Upper lobe of left lung (tissue), 6 donors: Measurements from ENCODE around the gene POLN. TPM values are rescaled to one million over a fixed set of nuclear protein-coding genes. Genes with fewer than 3 reads are reported as not detected.

Experiments
- ATAC-seq, 2 donors: fragments of 200-7000 bp; cut with Tn5 transposase; one replicate each; pipeline ENCODE4 v1.9.1; 2022; ENCODE audit warnings: mild to moderate bottlenecking in 2 of 2, moderate library complexity in 2 of 2; ENCODE audit not compliant: low FRiP score in 2 of 2
- DNase-seq, 2 donors: peaks; one replicate each; pipeline ENCODE4 v3.0.0-alpha.2; 2019 to 2020
- H3K27ac ChIP-seq, 4 donors: fragments of 200-600 bp; sonication (generic); one replicate each; pipeline ENCODE4 v1.5.1; 2016 to 2019
- H3K27me3 ChIP-seq, 4 donors: fragments of 200-600 bp; sonication (generic); one replicate each; pipeline ENCODE4 v1.5.1; 2017 to 2019
- H3K36me3 ChIP-seq, 4 donors: fragments of 200-600 bp; sonication (generic); one replicate each; pipeline ENCODE4 v1.5.1; 2016 to 2019
- H3K4me1 ChIP-seq, 4 donors: fragments of 200-600 bp; sonication (generic); one replicate each; pipeline ENCODE4 v1.5.1; 2018 to 2019
- H3K4me3 ChIP-seq, 4 donors: fragments of 200-600 bp; sonication (generic); one replicate each; pipeline ENCODE4 v1.5.1; 2017 to 2019; ENCODE audit warnings: mild to moderate bottlenecking in 2 of 4, moderate library complexity in 1 of 4
- H3K9me3 ChIP-seq, 4 donors: fragments of 200-600 bp; sonication (generic); one replicate each; pipeline ENCODE4 v1.5.1; 2018 to 2019
- EP300 ChIP-seq, 4 donors: sonication (generic); formaldehyde crosslinking; IDR thresholded peaks; one replicate each; pipeline ENCODE4 v1.5.1; 2017; ENCODE audit warnings: antibody characterized with exemption in 4 of 4, control low read depth in 2 of 4
- POLR2A ChIP-seq, 4 donors: fragments of 450-650 bp; IDR thresholded peaks; one replicate each; pipeline ENCODE4 v1.5.1; 2016 to 2017; ENCODE audit warnings: antibody characterized with exemption in 4 of 4, mild to moderate bottlenecking in 2 of 4
- POLR2AphosphoS5 ChIP-seq, 2 donors: sonication (generic); formaldehyde crosslinking; IDR thresholded peaks; one replicate each; pipeline ENCODE4 v1.5.1; 2017; ENCODE audit warnings: antibody characterized with exemption in 2 of 2
- WGBS, 2 donors: methylation state at CpG; one replicate each; pipeline ENCODE4 v1.1.5; 2017 to 2018; 5-methylcytosine and 5-hydroxymethylcytosine counted together
- total RNA-seq, 6 donors: library from RNA; depleted of rRNA in 4 of 6; stranded (reverse); fragments of >200 nt in 4 of 6; gene quantifications; one replicate each; pipeline versions ENCODE4 v1.1.0 to v1.2.1, GENCODE V29; 2016 to 2021
- TF ChIP-seq, protein P1 (sequence below), 6 experiments: fragments of 450-650 bp in 4 of 6; fragments of 200-600 bp in 2 of 6; sonication (generic) in 2 of 6; IDR thresholded peaks; one replicate each; pipeline ENCODE4 v1.5.1; 2016 to 2019; ENCODE audit warnings: antibody characterized with exemption in 6 of 6
- donor health status: DM: no; HTN: no; CAD: no; lungs with moderate emphysema.
- donor health status: DM: no; HTN: yes; CAD: no; lungs with severe emphysema.

Gene POLN
- total RNA-seq, 6 donors from 2014 or later = 0.89 to 5.5 (median 2.6) TPM

DNA sequence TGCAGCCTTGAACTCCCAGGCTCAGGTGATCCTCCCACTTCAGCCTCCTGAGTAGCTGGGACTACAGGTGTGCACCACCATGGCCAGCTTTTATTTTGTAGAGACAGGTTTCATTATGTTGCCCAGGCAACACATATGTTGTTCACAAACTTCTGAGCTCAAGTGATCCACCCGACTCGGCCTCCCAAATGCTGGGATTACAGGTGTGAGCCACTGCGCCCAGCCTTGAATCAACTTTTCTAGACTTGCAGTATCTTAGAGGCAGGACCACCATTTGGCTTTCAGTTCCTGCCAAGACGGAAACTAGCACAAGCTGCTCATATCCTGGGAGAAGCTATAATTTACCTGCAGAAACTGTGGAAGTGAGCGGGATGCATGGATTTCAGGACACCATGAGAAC is 162.9 kb downstream of the POLN start:
- H3K4me1 ChIP-seq = no peaks in the 10 kb centered on the region
- no peak overlapping the region for H3K27ac ChIP-seq
- DNase-seq (no peak), ATAC-seq (no peak)
- no peaks in the 10 kb centered on the region for H3K9me3 ChIP-seq
- no peak overlapping the region for H3K4me3 ChIP-seq
- no peaks in the 10 kb centered on the region for H3K27me3 ChIP-seq
- 96 to 98% methylated on average over 5 of the region's 5 CpGs for WGBS, 2 donors
- no peak for TF ChIP-seq POLR2AphosphoS5 (IDR thresholded peaks at IDR 0.05)
- TF ChIP-seq, protein P1, sequence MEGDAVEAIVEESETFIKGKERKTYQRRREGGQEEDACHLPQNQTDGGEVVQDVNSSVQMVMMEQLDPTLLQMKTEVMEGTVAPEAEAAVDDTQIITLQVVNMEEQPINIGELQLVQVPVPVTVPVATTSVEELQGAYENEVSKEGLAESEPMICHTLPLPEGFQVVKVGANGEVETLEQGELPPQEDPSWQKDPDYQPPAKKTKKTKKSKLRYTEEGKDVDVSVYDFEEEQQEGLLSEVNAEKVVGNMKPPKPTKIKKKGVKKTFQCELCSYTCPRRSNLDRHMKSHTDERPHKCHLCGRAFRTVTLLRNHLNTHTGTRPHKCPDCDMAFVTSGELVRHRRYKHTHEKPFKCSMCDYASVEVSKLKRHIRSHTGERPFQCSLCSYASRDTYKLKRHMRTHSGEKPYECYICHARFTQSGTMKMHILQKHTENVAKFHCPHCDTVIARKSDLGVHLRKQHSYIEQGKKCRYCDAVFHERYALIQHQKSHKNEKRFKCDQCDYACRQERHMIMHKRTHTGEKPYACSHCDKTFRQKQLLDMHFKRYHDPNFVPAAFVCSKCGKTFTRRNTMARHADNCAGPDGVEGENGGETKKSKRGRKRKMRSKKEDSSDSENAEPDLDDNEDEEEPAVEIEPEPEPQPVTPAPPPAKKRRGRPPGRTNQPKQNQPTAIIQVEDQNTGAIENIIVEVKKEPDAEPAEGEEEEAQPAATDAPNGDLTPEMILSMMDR (IDR thresholded peaks at IDR 0.05) = no peak
- H3K36me3 ChIP-seq = no peaks in the 10 kb centered on the region

DNA sequence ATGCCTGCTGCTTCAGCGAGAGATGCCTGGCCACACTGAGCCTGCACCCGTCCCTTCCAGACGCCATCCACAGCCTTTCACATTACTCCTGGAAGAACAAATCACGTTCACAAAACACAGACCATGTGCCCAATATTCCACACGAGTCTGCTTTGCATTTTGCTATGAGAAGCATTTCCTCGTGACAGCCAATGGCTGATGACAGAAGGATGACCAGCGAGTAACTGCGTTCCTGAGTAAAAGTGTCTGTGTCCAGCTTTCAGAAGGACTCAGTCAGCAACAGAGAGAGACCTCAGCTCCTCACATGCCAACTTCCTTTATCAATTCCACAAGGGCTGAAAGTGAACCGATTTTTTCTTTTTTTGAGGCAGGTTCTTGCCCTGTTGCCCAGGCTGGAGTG is 163.3 kb downstream of the POLN start:
- no peak for ATAC-seq
- no peak for DNase-seq
- 67 to 73% methylated on average over 9 of the region's 9 CpGs for WGBS, 2 donors

DNA sequence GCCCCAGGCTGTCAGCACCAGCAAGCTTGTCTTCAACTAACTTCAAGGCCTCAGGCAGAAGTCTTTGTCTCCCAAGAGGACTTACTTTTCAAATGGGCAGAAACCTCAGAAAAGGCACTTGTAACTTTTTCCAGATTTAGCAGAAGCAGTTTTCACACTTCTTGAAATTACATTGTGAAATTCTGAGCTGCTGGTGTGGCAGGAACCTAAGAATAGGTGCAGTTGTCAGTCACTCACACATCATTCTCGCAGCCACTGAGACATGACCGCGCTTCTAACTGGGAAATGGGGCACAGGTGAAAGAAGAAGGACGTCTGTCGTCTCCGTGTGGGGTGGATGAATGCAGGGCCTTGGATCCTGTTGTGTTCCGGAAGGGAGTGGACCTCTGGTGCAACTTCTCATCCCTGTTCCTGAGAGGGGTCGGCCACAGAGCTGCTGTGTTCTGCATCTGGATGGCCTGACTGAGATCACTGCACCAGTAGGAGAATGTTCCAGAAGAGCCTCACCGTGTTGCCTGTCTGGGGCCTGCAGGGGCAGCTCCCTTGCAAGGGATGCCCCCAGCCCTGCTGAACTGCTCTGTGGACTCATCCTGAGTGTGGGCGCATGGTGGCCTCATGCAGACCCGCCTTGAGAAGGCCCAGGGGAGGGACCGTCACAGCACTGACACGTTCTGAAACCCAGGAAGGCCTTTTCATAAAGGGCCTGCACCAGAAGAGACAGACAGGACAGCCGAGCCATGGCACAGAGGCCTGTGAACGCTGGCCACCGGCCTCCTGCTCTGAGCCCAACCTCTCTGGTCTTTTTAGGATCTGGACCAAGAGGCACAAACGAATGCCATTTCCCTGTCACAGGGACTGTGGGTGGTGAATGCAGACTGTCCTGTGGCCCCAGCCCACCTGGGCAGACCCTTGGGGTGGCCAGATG is 164.1 kb downstream of the POLN start:
- ATAC-seq = no peak
- Histone ChIP-seq H3K4me3 (no peak overlapping the region), H3K27ac (no peak overlapping the region), H3K36me3 (no peaks in the 10 kb centered on the region), H3K9me3 (no peaks in the 10 kb centered on the region), H3K27me3 (no peaks in the 10 kb centered on the region), H3K4me1 (no peaks in the 10 kb centered on the region)
- 86 to 88% methylated on average over 14 to 17 of the region's 17 CpGs for WGBS, 2 donors
- TF ChIP-seq POLR2A (IDR thresholded peaks at IDR 0.05) (no peak), POLR2AphosphoS5 (IDR thresholded peaks at IDR 0.05) (no peak), EP300 (IDR thresholded peaks at IDR 0.05) (no peak)
- TF ChIP-seq, protein P1 (IDR thresholded peaks at IDR 0.05) = no peak
- DNase-seq = no peak

More for the DNA sequence above, 163.3 kb downstream of the POLN start:
- Histone ChIP-seq H3K27me3 (no peaks in the 10 kb centered on the region), H3K9me3 (no peaks in the 10 kb centered on the region), H3K4me1 (no peaks in the 10 kb centered on the region), H3K4me3 (no peak overlapping the region), H3K27ac (no peak overlapping the region), H3K36me3 (no peaks in the 10 kb centered on the region)
- TF ChIP-seq POLR2AphosphoS5 (IDR thresholded peaks at IDR 0.05) (no peak), POLR2A (IDR thresholded peaks at IDR 0.05) (no peak), EP300 (IDR thresholded peaks at IDR 0.05) (no peak)
- TF ChIP-seq, protein P1 (IDR thresholded peaks at IDR 0.05) = no peak

DNA sequence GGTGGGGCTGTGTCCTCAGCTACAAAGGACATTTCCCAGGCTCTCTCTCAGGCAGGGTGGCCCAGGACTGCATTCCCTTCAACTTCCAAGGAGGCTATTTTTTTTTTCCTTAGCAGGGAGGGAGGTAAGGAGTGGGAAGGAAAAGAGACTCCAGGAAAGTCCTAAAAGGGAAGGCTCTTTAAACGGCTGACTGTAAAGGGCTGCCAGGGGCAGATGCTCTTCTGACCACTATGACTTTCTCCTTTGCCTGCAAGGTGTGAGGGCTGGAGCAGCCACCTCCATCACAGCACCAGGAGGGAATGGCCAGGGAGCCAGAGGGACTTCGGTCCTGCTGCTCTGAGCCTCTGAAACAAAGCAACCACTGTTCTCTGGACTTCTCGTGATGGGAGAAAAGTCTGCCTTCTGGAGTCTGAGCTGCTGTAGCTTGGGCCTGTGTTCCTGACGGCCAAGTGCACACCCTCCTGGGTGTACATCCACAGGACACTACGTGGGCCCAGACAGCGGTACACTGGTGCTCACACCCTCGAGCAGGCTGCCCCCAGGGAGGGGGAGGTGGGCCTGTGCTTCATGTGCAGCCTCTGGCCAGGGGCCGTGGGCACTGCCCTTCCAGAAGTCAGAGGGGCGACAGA is 164.9 kb downstream of the POLN start:
- TF ChIP-seq EP300 (IDR thresholded peaks at IDR 0.05) (no peak), POLR2A (IDR thresholded peaks at IDR 0.05) (no peak), POLR2AphosphoS5 (IDR thresholded peaks at IDR 0.05) (no peak)
- TF ChIP-seq, protein P1 (IDR thresholded peaks at IDR 0.05) = no peak
- Histone ChIP-seq H3K27ac (no peak overlapping the region), H3K36me3 (no peaks in the 10 kb centered on the region), H3K27me3 (no peaks in the 10 kb centered on the region), H3K4me1 (no peaks in the 10 kb centered on the region), H3K9me3 (no peaks in the 10 kb centered on the region), H3K4me3 (no peak overlapping the region)
- ATAC-seq = no peak
- DNase-seq = peak in 1 of 2 donors; percentile 36
- 82 to 87% methylated on average over 3 to 9 of the region's 9 CpGs for WGBS, 2 donors
